ENCODE data around the gene DHRS12.

Gene DHRS12

GRCh38 chr13:51729866-51730553, 74.0 kb downstream of the DHRS12 start:
- TF ChIP-seq CTCF (conservative IDR thresholded peaks at IDR 0.05; ENCODE audit: low read depth, low read length): no peak
- Histone ChIP-seq H3K27ac (no peak overlapping the region), H3K4me2 (no peak overlapping the region), H3K4me3 (IDR thresholded peaks at IDR 0.05; ENCODE audit: insufficient read depth, low read depth, low read length) (no peak overlapping the region), H3K79me2 (ENCODE audit: insufficient read depth, low read depth) (no peaks in the 10 kb centered on the region), H2AFZ (ENCODE audit: low read depth) (no peak overlapping the region), H3K36me3 (ENCODE audit: insufficient read depth) (no peaks in the 10 kb centered on the region), H3K27me3 (ENCODE audit: insufficient read depth, low read depth) (no peaks in the 10 kb centered on the region), H4K20me1 (ENCODE audit: insufficient read depth) (no peaks in the 10 kb centered on the region), H3K9ac (no peak overlapping the region), H3K4me1 (ENCODE audit: low read depth, poor library complexity, severe bottlenecking) (peaks cover 6% of the 10 kb centered on the region)

- H3K4me2 ChIP-seq: no peak overlapping the region
Observed at GRCh38 chr13:51728972-51729371, 75.0 kb downstream of the DHRS12 start.

GRCh38 chr13:51728275-51728673, 75.7 kb downstream of the DHRS12 start:
- Histone ChIP-seq H3K27ac (no peak overlapping the region), H3K36me3 (ENCODE audit: insufficient read depth) (no peaks in the 10 kb centered on the region), H3K4me3 (IDR thresholded peaks at IDR 0.05; ENCODE audit: insufficient read depth, low read depth, low read length) (no peak overlapping the region), H2AFZ (ENCODE audit: low read depth) (no peak overlapping the region), H3K27me3 (ENCODE audit: insufficient read depth, low read depth) (no peaks in the 10 kb centered on the region), H3K9ac (no peak overlapping the region), H3K79me2 (ENCODE audit: insufficient read depth, low read depth) (no peaks in the 10 kb centered on the region), H4K20me1 (ENCODE audit: insufficient read depth) (no peaks in the 10 kb centered on the region), H3K4me2 (no peak overlapping the region), H3K4me1 (ENCODE audit: low read depth, poor library complexity, severe bottlenecking) (no peaks in the 10 kb centered on the region)
- no peak for TF ChIP-seq CTCF (conservative IDR thresholded peaks at IDR 0.05; ENCODE audit: low read depth, low read length)

More at GRCh38 chr13:51728972-51729371, 75.0 kb downstream of the DHRS12 start:
- H3K27me3 ChIP-seq (ENCODE audit: insufficient read depth, low read depth): no peaks in the 10 kb centered on the region
- H3K36me3 ChIP-seq (ENCODE audit: insufficient read depth): no peaks in the 10 kb centered on the region
- no peak for TF ChIP-seq CTCF (conservative IDR thresholded peaks at IDR 0.05; ENCODE audit: low read depth, low read length)
- H4K20me1 ChIP-seq (ENCODE audit: insufficient read depth): no peaks in the 10 kb centered on the region
- H3K27ac ChIP-seq: no peak overlapping the region
- H3K4me3 ChIP-seq (IDR thresholded peaks at IDR 0.05; ENCODE audit: insufficient read depth, low read depth, low read length): no peak overlapping the region
- H3K9ac ChIP-seq: no peak overlapping the region
- no peak overlapping the region for H2AFZ ChIP-seq (ENCODE audit: low read depth)
- no peaks in the 10 kb centered on the region for H3K79me2 ChIP-seq (ENCODE audit: insufficient read depth, low read depth)
- H3K4me1 ChIP-seq (ENCODE audit: low read depth, poor library complexity, severe bottlenecking): peaks cover 3% of the 10 kb centered on the region

GRCh38 chr13:51727634-51728274, 76.2 kb downstream of the DHRS12 start:
- Histone ChIP-seq H3K4me3 (IDR thresholded peaks at IDR 0.05; ENCODE audit: insufficient read depth, low read depth, low read length) (no peak overlapping the region), H3K27me3 (ENCODE audit: insufficient read depth, low read depth) (no peaks in the 10 kb centered on the region), H4K20me1 (ENCODE audit: insufficient read depth) (no peaks in the 10 kb centered on the region), H3K79me2 (ENCODE audit: insufficient read depth, low read depth) (no peaks in the 10 kb centered on the region), H3K9ac (no peak overlapping the region), H3K27ac (no peak overlapping the region), H2AFZ (ENCODE audit: low read depth) (no peak overlapping the region), H3K4me2 (no peak overlapping the region), H3K36me3 (ENCODE audit: insufficient read depth) (no peaks in the 10 kb centered on the region), H3K4me1 (ENCODE audit: low read depth, poor library complexity, severe bottlenecking) (no peaks in the 10 kb centered on the region)
- TF ChIP-seq CTCF (conservative IDR thresholded peaks at IDR 0.05; ENCODE audit: low read depth, low read length): no peak

Data from KMS-11 (cell line).